ENCODE results near the gene FAM170B. TPM values are rescaled to one million over a fixed set of nuclear protein-coding genes. Genes with fewer than 3 reads are reported as not detected.

Gene FAM170B
- total RNA-seq, 1 experiment from 2014 or later, result not detected

DNA sequence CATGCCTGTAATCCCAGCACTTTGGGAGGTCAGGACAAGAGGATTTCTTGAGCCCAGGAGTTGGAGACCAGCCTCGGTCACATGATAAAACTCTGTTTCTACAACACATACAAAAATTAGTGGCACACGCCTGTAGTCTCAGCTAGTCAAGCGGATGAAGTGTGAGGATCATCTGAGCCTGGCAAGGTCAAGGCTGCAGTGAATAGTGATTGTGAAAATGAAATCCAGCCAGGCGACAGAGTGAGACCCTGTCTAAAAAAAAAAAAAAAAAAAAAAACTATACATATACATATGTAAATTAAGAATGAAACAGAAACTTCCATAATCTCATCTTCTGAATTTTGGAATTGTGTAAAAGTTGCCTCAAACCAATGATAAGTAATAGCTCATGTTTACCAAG is 18.2 kb upstream of the FAM170B start:
- no peak for DNase-seq (ENCODE audit: low read depth)

- no peak for DNase-seq (ENCODE audit: low read depth)
Measured at GRCh38 chr10:49151481-49151880, 17.7 kb upstream of the FAM170B start.

GRCh38 chr10:49151025-49151445 is 17.2 kb upstream of the FAM170B start:
- no peak for DNase-seq (ENCODE audit: low read depth)

DNA sequence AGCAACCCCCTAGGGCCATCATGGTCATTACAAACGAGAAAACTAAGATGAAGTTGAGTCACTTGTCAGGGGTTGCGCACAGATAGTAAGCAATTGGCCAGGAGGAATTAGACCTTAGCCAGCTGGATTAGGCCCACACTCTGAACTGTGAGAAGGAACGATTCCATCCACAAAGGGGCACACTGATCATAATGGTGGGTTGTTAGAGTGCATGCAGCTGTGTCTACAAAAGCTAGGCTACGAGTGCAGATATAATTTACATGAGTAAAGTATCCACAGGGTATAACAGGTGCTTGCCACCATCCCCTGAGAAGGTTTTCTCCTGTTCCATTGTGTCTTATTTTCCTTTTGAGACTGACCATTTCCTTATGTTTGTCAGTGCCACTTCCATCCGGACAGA is 16.6 kb upstream of the FAM170B start:
- no peak for DNase-seq (ENCODE audit: low read depth)

DNA sequence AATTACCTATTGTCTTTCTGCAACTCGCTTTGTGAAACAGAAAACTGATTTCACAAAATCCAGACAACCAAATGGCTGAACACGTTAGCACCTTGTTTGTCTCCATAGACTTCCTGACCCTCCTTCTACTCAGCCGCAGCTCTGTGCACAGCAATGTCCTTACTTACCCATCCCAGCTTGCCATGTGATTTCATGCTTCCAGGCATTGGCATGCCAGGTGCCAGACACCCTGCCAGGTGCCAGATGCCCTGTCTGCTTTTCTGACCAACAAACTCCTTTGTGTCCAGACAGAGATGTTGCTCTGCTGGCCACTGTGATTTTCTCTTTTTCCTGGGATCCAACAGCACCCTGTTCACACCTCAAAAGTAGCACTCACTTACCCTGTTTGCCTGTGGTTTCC is 16.1 kb upstream of the FAM170B start:
- DNase-seq (ENCODE audit: low read depth), result no peak

DNA sequence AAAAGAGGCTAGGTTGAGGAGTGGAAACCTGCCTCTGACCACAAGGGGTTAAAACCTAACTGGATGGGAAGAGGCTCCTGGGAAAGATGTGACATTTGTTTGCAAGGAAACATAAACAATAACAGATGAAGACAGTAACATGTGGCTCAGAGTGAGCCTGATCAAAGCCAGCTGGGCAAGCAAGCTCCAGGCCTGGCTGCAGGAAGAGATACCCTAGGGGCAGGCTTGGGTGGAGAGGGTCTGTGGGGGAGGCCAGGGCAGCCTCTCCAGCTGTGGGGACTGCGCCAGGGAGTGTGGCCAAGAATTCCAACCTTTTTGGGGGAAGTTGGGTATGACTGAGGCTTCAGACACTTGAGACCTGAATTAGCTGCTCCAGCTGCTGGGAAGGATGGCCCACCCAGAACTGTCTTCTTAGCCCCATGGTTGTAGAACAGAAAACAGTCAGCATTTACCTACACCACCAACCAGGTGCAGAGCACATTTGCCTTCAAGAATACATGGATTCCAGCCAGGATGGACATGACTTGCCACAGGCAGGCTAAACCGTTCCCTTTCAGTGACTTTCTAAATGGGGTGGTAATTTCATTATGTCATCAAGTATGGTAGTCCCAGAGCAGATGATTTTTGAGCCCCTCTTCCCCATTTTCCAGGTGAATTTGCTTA is 10.4 kb upstream of the FAM170B start:
- DNase-seq (ENCODE audit: low read depth), result no peak

GRCh38 chr10:49143249-49143648 is 9.4 kb upstream of the FAM170B start:
- no peak for DNase-seq (ENCODE audit: low read depth)

GRCh38 chr10:49141541-49142332 is 7.9 kb upstream of the FAM170B start:
- no peak for DNase-seq (ENCODE audit: low read depth)

- peak; percentile 68 for DNase-seq (ENCODE audit: low read depth)
Measured at GRCh38 chr10:49140304-49141177, 6.7 kb upstream of the FAM170B start.

- peak; percentile 96 for DNase-seq (ENCODE audit: low read depth)
Measured at GRCh38 chr10:49139846-49140195, 6.0 kb upstream of the FAM170B start.

GRCh38 chr10:49139028-49139845 is 5.4 kb upstream of the FAM170B start:
- peak; percentile 82 for DNase-seq (ENCODE audit: low read depth)

DNA sequence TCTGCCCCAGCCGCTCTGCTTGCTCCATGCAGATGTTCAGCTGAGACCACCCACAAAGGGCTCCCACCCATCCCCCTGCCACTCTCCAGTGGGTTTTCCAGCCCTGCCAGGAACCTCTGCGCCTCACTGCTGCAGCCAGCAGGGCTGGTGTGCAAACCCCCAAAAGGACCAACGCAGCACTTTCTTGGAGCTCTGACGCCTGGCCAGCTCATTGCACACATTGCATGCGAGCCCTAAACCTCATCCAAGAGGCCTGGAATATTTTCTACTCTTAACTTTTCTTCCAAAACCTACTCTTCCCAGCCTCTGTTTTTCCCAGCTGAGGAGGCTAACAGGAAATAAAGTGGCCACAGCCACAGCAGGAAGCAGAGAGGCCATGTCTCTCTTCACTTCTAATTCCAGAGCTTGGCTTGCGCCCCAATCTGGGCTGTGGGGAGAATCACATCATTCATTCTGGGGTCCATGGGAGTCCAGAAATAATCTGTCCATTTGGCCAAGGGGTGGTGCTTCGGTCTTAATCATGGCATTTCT is 4.6 kb upstream of the FAM170B start:
- DNase-seq (ENCODE audit: low read depth), result peak; percentile 77

DNA sequence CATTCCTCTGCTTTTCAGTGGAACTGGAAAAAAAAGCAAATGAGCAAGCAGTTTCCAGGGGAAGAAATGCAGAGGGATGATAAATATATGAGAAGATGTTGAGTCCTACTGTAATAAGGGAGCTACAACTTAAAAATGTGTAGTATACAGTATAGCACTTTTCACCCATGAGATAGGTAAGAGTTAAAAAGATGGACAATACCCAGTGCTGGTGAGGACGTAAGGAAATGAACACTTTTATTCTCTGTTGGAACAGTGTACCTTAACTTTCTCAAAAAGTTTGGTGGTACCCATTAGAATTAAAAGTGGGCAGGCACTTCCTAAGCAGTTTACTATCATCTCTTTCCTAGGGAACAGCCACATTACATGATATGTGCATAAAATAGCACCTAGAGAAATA is 2.7 kb upstream of the FAM170B start:
- DNase-seq (ENCODE audit: low read depth), result no peak

GRCh38 chr10:49135575-49136313 is 1.9 kb upstream of the FAM170B start:
- no peak for DNase-seq (ENCODE audit: low read depth)

- DNase-seq (ENCODE audit: low read depth), result no peak
Measured at GRCh38 chr10:49134327-49134726, 506 bp upstream of the FAM170B start.

DNA sequence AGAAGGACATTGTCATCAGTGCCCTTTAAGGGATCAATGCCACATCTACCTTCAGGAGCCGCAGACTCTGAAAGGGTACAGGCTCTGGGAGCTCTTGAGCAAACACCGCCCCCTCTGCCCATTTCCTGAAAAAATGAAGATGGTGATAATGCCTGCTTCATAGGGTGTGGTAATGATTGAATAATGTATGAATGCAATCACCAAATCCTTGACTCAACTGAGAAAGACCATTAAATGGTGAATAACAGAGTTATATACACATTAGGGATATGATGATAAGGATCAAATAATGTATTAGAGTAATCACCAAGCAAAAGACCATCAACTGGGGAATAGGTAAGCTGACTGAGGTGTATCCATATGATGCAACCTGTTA is 1.5 kb downstream of the FAM170B start:
- no peak for DNase-seq (ENCODE audit: low read depth)

- DNase-seq (ENCODE audit: low read depth), result no peak
Measured at GRCh38 chr10:49131507-49132361, 2.1 kb downstream of the FAM170B start.

DNA sequence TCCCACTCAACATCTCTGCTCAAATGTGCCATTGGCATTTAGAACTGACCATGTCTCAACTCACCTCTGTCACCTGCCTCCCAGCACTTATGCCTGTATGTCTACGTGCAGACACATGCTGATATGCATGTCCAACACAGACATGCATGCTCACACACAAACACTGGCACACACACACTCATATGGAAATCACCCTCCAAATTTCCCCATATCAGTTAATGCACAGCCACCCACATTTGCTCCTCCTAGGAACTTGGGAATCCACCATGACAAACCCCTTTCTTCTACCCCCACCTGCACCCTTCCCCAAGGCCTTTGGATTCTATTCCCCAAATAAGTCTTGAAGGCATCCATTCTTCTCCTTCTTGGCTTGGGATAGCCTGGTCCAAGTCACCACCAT is 4.4 kb downstream of the FAM170B start:
- DNase-seq (ENCODE audit: low read depth), result no peak

GRCh38 chr10:49128854-49129253 is 5.0 kb downstream of the FAM170B start:
- DNase-seq (ENCODE audit: low read depth), result no peak

Data from Daoy (cell line).